ENCODE results near the gene MUC5B. TPM values are rescaled to one million over a fixed set of nuclear protein-coding genes. Genes with fewer than 3 reads are reported as not detected.

Gene MUC5B
- total and polyA plus RNA-seq, 2 donors (not counting 3 experiments of a cell fraction or from before 2014, with no cell fraction given), result not detected

GRCh38 chr11:1276041-1276790, 53.4 kb downstream of the MUC5B start:
- H3K9me1 ChIP-seq (replicated peaks; ENCODE audit: control insufficient read depth, extremely low read depth, insufficient read depth, low read length), result no peaks in the 10 kb centered on the region
- FAIRE-seq (no peak), DNase-seq (ENCODE audit: low read depth, low spot score) (no peak)
- H3K36me3 ChIP-seq (ENCODE audit: control insufficient read depth in 2 of 2, extremely low read depth in 1 of 2, insufficient read depth in 2 of 2, low read length in 2 of 2), result peaks cover 0 to 29% of the 10 kb centered on the region in 2 experiments
- H3K4me3 ChIP-seq (replicated peaks in 1 of 3; ENCODE audit: insufficient read depth in 1 of 3, low read depth in 1 of 3, low read length in 3 of 3), result no peak overlapping the region
- H3K4me2 ChIP-seq (ENCODE audit: insufficient read depth, low read length), result no peak overlapping the region
- no peak overlapping the region for H3K27ac ChIP-seq (ENCODE audit: insufficient read depth, low read depth, low read length)
- no peaks in the 10 kb centered on the region for H3K79me2 ChIP-seq (ENCODE audit: control insufficient read depth, insufficient read depth, low read length)
- BruUV-seq (replicated peaks), result no TSS peak
- no peaks in the 10 kb centered on the region for H4K20me1 ChIP-seq (replicated peaks; ENCODE audit: control insufficient read depth, extremely low read depth, insufficient read depth, low read length)
- dilution Hi-C loops (cut with MboI; ENCODE audit: extremely low pct_ligation_motif_present, low sequenced_read_pairs), result no loop called here
- no peaks in the 10 kb centered on the region for H3K4me1 ChIP-seq (ENCODE audit: control insufficient read depth, extremely low read depth, insufficient read depth, low read length)
- no peaks in the 10 kb centered on the region for H3K9me3 ChIP-seq (replicated peaks; ENCODE audit: control insufficient read depth, insufficient read depth, low read length)
- no peak overlapping the region for H2AFZ ChIP-seq (ENCODE audit: low read depth, low read length)
- CTCF ChIA-PET, result no interaction called here
- POLR2A ChIA-PET, result no interaction called here
- H3K27me3 ChIP-seq (ENCODE audit: control insufficient read depth in 2 of 2, insufficient read depth in 2 of 2, low read length in 2 of 2), result no peaks in the 10 kb centered on the region
- intact Hi-C loops (cut with micrococcal nuclease), result no loop called here
- H3K9ac ChIP-seq (replicated peaks; ENCODE audit: extremely low read depth, insufficient read depth, low read length), result no peak overlapping the region
- TF ChIP-seq FOS (IDR thresholded peaks at IDR 0.05; ENCODE audit: borderline replicate concordance, insufficient read depth, low read length) (no peak), POLR2A (IDR thresholded peaks at IDR 0.05; ENCODE audit: low read depth, low read length) (no peak), JUN (IDR thresholded peaks at IDR 0.05; ENCODE audit: borderline replicate concordance, insufficient read depth, insufficient read length, low read depth) (no peak), CTCF (IDR thresholded peaks at IDR 0.05; ENCODE audit: extremely low read depth in 1 of 2, insufficient read depth in 1 of 2, low read depth in 1 of 2, low read length in 2 of 2) (no peak), GATA2 (IDR thresholded peaks at IDR 0.05; ENCODE audit: insufficient read depth, insufficient read length, low read depth, low read length) (no peak), EZH2 (IDR thresholded peaks at IDR 0.05; ENCODE audit: borderline replicate concordance, low read depth, low read length, severe bottlenecking) (no peak), POLR2AphosphoS5 (IDR thresholded peaks at IDR 0.05; ENCODE audit: insufficient read depth, low read depth, low read length) (no peak), MYC (IDR thresholded peaks at IDR 0.05; ENCODE audit: low read depth, low read length) (no peak)

Data from endothelial cell of umbilical vein (primary cell).